Tibial nerve (tissue), 4 donors: ENCODE results near the gene MED26.

ENCODE experiments used
- EP300 ChIP-seq, 2 donors: sonication (generic); formaldehyde crosslinking; IDR thresholded peaks; one replicate each; pipeline ENCODE4 v1.6.1; 2017; ENCODE audit warnings: antibody characterized with exemption in 2 of 2, mild to moderate bottlenecking in 1 of 2
- POLR2A ChIP-seq, 2 donors: fragments of 450-650 bp; IDR thresholded peaks; one replicate each; pipeline ENCODE4 v1.6.1; 2017; ENCODE audit warnings: antibody characterized with exemption in 2 of 2, mild to moderate bottlenecking in 2 of 2, moderate library complexity in 2 of 2
- TF ChIP-seq, protein P1 (sequence below), 5 experiments: fragments of 200-600 bp in 3 of 5; fragments of 450-650 bp in 2 of 5; sonication (generic) in 3 of 5; IDR thresholded peaks; one replicate each; pipeline ENCODE4 v1.5.1; 2016 to 2019; ENCODE audit warnings: antibody characterized with exemption in 5 of 5, mild to moderate bottlenecking in 3 of 5, moderate library complexity in 2 of 5

DNA sequence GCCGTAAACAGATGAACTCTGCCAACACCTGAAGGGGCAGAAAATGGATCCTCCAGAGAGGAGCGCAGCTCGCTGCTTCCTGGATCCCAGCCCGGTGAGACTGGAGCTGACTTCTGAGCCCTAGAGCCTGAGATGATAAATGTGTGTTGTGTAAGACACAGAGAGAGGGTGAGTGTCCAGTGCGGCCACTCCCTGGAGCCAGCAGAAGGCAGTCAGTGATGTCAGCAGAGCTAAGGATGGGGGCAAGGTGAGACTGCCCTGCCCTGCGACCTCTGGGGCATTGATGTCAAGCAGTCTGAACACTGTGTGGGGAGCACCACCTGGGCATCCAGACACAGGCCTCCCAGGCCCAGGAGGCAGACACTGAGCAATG, 46.0 kb downstream of the MED26 start:
- TF ChIP-seq, protein P1, sequence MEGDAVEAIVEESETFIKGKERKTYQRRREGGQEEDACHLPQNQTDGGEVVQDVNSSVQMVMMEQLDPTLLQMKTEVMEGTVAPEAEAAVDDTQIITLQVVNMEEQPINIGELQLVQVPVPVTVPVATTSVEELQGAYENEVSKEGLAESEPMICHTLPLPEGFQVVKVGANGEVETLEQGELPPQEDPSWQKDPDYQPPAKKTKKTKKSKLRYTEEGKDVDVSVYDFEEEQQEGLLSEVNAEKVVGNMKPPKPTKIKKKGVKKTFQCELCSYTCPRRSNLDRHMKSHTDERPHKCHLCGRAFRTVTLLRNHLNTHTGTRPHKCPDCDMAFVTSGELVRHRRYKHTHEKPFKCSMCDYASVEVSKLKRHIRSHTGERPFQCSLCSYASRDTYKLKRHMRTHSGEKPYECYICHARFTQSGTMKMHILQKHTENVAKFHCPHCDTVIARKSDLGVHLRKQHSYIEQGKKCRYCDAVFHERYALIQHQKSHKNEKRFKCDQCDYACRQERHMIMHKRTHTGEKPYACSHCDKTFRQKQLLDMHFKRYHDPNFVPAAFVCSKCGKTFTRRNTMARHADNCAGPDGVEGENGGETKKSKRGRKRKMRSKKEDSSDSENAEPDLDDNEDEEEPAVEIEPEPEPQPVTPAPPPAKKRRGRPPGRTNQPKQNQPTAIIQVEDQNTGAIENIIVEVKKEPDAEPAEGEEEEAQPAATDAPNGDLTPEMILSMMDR (IDR thresholded peaks at IDR 0.05): no peak
- TF ChIP-seq EP300 (IDR thresholded peaks at IDR 0.05) (no peak), POLR2A (IDR thresholded peaks at IDR 0.05) (no peak)
